Panc1 (cell line): ENCODE data around the gene LMAN1. TPM values are rescaled to one million over a fixed set of nuclear protein-coding genes. Genes with fewer than 3 reads are reported as not detected.

Experiments used
- ATAC-seq: fragments of 200-7000 bp; cut with Tn5 transposase; 2 replicates; pipeline ENCODE4 v1.9.1; 2020; ENCODE audit warnings: mild to moderate bottlenecking, moderate library complexity
- BruUV-seq: library from RNA; stranded (reverse); fragments of 400-500 nt; replicated peaks from 2 replicates; lab custom pipeline; 2021; lab: Mats Ljungman, UMichigan
- CTCF ChIA-PET: fragments of 300-600 bp; sonication (Branson Sonifier 250); formaldehyde crosslinking; loops from one replicate; lab custom pipeline; 2022; ENCODE audit warnings: antibody characterized with exemption; lab: Charles Lee
- POLR2A ChIA-PET: fragments of 300-600 bp; sonication (Branson Sonifier 250); formaldehyde crosslinking; loops from one replicate; lab custom pipeline; 2022; ENCODE audit warnings: antibody characterized with exemption; lab: Charles Lee
- DNase-seq: peaks from one replicate; pipeline ENCODE4 v3.0.0-alpha.2; 2010; ENCODE audit warnings: low read depth, low spot score
- H3K27ac ChIP-seq: 2 replicates; pipeline ENCODE4 v1.5.1; 2011; ENCODE audit warnings: mild to moderate bottlenecking, low read length, inconsistent platforms
- H3K27me3 ChIP-seq: fragments of 200-500 bp; sonication (Bioruptor generic); 2 replicates; pipeline ENCODE4 v1.6.0; 2014; ENCODE audit warnings: low read length, inconsistent platforms; ENCODE audit not compliant: control insufficient read depth, insufficient read depth
- H3K36me3 ChIP-seq: fragments of 200-500 bp; sonication (Bioruptor generic); 2 replicates; pipeline ENCODE4 v1.5.1; 2014; ENCODE audit warnings: inconsistent platforms, mild to moderate bottlenecking, low read length, moderate library complexity; ENCODE audit not compliant: control insufficient read depth, insufficient read depth
- H3K4me1 ChIP-seq: 2 replicates; pipeline ENCODE4 v1.5.1; 2011; ENCODE audit warnings: inconsistent platforms, mild to moderate bottlenecking, low read length, moderate library complexity; ENCODE audit not compliant: control insufficient read depth, insufficient read depth
- H3K4me3 ChIP-seq, 2 experiments: 2 replicates each; pipeline ENCODE4 v1.5.1; 2011 to 2012; ENCODE audit warnings: low read depth in 2 of 2, low read length in 2 of 2, mild to moderate bottlenecking in 2 of 2, inconsistent platforms in 1 of 2, moderate library complexity in 1 of 2
- H3K9me3 ChIP-seq: fragments of 200-500 bp; sonication (Bioruptor generic); 2 replicates; pipeline ENCODE4 v1.5.1; 2014; ENCODE audit warnings: low read depth, mild to moderate bottlenecking, inconsistent platforms, low read length, moderate library complexity; ENCODE audit not compliant: control insufficient read depth, insufficient read depth
- CTCF ChIP-seq: fragments of 450-650 bp; IDR thresholded peaks from 2 replicates; pipeline ENCODE4 v1.5.1; 2017; ENCODE audit warnings: mild to moderate bottlenecking
- POLR2AphosphoS5 ChIP-seq: IDR thresholded peaks from 2 replicates; pipeline ENCODE4 v1.6.1; 2012; ENCODE audit warnings: mild to moderate bottlenecking, low read depth, low read length, moderate library complexity
- REST ChIP-seq, 2 experiments: IDR thresholded peaks; 2 replicates each; pipeline ENCODE4 v1.6.1; 2011 to 2012; ENCODE audit warnings: low read depth in 2 of 2, control low read depth in 1 of 2, low read length in 1 of 2, mild to moderate bottlenecking in 1 of 2, moderate library complexity in 1 of 2; ENCODE audit not compliant: insufficient read depth in 1 of 2
- SIN3A ChIP-seq: IDR thresholded peaks from 2 replicates; pipeline ENCODE4 v1.6.1; 2012; ENCODE audit warnings: low read depth, mild to moderate bottlenecking, low read length, moderate library complexity, borderline replicate concordance; ENCODE audit not compliant: insufficient read depth
- TCF7L2 ChIP-seq: IDR thresholded peaks from 2 replicates; pipeline ENCODE4 v1.6.1; 2011; ENCODE audit warnings: mild to moderate bottlenecking, low read depth, low read length, inconsistent platforms
- in situ Hi-C: cut with HindIII; loops from 2 replicates; pipeline ENCODE4 v1.10.0; 2016; ENCODE audit warnings: low sequenced_read_pairs, low pct_unique_long_range_greater_than_20kb
- intact Hi-C: fragments of 100-400 bp; cut with micrococcal nuclease; formaldehyde crosslinking; loops from one replicate; pipeline ENCODE4 v1.10.0; 2022; ENCODE audit not compliant: unreplicated experiment
- total RNA-seq: library from RNA; stranded (reverse); gene quantifications from one replicate; pipeline ENCODE4 v1.2.1, GENCODE V29; 2021; ENCODE audit not compliant: unreplicated experiment

The LMAN1 gene
- total RNA-seq, 1 experiment from 2014 or later, result 60.8 TPM

- TF ChIP-seq CTCF (no peak), TCF7L2 (no peak), SIN3A (no peak), REST (IDR thresholded peaks at IDR 0.05; ENCODE audit: insufficient read depth in 1 of 2, low read depth in 2 of 2, low read length in 1 of 2) (no peak), POLR2AphosphoS5 (no peak)
- DNase-seq (no peak), ATAC-seq (no peak)
- in situ Hi-C loops, result no loop called here
- BruUV-seq, result no TSS peak
- Histone ChIP-seq H3K4me1 (no peaks in the 10 kb centered on the region), H3K9me3 (no peaks in the 10 kb centered on the region), H3K27ac (no peak overlapping the region), H3K36me3 (no peaks in the 10 kb centered on the region), H3K27me3 (peaks cover 4% of the 10 kb centered on the region), H3K4me3 (no peak overlapping the region)
- intact Hi-C loops, result no loop called here
- POLR2A ChIA-PET, result no interaction called here
- CTCF ChIA-PET, result no interaction called here
Observed at GRCh38 chr18:59372975-59373374, 13.9 kb upstream of the LMAN1 start.

- peaks cover 3% of the 10 kb centered on the region for H3K36me3 ChIP-seq
- no peak overlapping the region for H3K27ac ChIP-seq
- POLR2A ChIA-PET, result interaction anchor here (0.5 kb wide), 1 partner anchor 229 kb away, joined by 3 read pairs; no protein-coding TSS in a partner anchor
- no peaks in the 10 kb centered on the region for H3K27me3 ChIP-seq
- DNase-seq (no peak), ATAC-seq (no peak)
- H3K4me1 ChIP-seq, result peaks cover 9% of the 10 kb centered on the region
- no peaks in the 10 kb centered on the region for H3K9me3 ChIP-seq
- BruUV-seq, result no TSS peak
- H3K4me3 ChIP-seq, result no peak overlapping the region
- in situ Hi-C loops, result no loop called here
- no peak for TF ChIP-seq TCF7L2
- no peak for TF ChIP-seq POLR2AphosphoS5
- no peak for TF ChIP-seq REST (IDR thresholded peaks at IDR 0.05; ENCODE audit: insufficient read depth in 1 of 2, low read depth in 2 of 2, low read length in 1 of 2)
- TF ChIP-seq SIN3A, result no peak
- no peak for TF ChIP-seq CTCF
- CTCF ChIA-PET, result no interaction called here
- intact Hi-C loops, result no loop called here
Observed at GRCh38 chr18:59360381-59360780, 1.3 kb upstream of the LMAN1 start.
